ENCODE measurements around the gene DMD. TPM values are rescaled to one million over a fixed set of nuclear protein-coding genes. Genes with fewer than 3 reads are reported as not detected.

DMD gene
- total and polyA plus RNA-seq, 2 of the 8 experiments (the other 6 are each of a cell fraction or from before 2014, with no cell fraction given) = 4.8 to 7.4 TPM

DNA sequence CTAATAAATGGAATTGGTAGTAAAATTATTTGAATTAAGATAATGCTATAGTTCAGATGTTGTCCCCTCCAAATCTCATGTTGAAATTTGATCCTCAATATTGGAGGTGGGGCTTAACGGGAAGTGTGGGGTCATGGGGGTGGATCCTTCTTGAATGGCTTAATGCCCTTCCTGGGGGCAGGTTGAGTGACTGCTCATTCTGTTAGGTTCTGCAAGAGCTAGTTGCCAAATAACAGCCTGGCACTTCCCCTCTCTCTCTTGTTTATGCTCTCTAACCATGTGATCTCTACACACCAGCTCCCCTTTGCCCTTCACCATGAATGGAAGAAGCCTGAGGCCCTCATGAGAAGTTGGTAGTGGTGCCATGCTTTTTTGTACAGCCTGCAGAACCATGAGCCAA, 1414.7 kb downstream of the DMD start (continued):
- TF ChIP-seq, protein P1, sequence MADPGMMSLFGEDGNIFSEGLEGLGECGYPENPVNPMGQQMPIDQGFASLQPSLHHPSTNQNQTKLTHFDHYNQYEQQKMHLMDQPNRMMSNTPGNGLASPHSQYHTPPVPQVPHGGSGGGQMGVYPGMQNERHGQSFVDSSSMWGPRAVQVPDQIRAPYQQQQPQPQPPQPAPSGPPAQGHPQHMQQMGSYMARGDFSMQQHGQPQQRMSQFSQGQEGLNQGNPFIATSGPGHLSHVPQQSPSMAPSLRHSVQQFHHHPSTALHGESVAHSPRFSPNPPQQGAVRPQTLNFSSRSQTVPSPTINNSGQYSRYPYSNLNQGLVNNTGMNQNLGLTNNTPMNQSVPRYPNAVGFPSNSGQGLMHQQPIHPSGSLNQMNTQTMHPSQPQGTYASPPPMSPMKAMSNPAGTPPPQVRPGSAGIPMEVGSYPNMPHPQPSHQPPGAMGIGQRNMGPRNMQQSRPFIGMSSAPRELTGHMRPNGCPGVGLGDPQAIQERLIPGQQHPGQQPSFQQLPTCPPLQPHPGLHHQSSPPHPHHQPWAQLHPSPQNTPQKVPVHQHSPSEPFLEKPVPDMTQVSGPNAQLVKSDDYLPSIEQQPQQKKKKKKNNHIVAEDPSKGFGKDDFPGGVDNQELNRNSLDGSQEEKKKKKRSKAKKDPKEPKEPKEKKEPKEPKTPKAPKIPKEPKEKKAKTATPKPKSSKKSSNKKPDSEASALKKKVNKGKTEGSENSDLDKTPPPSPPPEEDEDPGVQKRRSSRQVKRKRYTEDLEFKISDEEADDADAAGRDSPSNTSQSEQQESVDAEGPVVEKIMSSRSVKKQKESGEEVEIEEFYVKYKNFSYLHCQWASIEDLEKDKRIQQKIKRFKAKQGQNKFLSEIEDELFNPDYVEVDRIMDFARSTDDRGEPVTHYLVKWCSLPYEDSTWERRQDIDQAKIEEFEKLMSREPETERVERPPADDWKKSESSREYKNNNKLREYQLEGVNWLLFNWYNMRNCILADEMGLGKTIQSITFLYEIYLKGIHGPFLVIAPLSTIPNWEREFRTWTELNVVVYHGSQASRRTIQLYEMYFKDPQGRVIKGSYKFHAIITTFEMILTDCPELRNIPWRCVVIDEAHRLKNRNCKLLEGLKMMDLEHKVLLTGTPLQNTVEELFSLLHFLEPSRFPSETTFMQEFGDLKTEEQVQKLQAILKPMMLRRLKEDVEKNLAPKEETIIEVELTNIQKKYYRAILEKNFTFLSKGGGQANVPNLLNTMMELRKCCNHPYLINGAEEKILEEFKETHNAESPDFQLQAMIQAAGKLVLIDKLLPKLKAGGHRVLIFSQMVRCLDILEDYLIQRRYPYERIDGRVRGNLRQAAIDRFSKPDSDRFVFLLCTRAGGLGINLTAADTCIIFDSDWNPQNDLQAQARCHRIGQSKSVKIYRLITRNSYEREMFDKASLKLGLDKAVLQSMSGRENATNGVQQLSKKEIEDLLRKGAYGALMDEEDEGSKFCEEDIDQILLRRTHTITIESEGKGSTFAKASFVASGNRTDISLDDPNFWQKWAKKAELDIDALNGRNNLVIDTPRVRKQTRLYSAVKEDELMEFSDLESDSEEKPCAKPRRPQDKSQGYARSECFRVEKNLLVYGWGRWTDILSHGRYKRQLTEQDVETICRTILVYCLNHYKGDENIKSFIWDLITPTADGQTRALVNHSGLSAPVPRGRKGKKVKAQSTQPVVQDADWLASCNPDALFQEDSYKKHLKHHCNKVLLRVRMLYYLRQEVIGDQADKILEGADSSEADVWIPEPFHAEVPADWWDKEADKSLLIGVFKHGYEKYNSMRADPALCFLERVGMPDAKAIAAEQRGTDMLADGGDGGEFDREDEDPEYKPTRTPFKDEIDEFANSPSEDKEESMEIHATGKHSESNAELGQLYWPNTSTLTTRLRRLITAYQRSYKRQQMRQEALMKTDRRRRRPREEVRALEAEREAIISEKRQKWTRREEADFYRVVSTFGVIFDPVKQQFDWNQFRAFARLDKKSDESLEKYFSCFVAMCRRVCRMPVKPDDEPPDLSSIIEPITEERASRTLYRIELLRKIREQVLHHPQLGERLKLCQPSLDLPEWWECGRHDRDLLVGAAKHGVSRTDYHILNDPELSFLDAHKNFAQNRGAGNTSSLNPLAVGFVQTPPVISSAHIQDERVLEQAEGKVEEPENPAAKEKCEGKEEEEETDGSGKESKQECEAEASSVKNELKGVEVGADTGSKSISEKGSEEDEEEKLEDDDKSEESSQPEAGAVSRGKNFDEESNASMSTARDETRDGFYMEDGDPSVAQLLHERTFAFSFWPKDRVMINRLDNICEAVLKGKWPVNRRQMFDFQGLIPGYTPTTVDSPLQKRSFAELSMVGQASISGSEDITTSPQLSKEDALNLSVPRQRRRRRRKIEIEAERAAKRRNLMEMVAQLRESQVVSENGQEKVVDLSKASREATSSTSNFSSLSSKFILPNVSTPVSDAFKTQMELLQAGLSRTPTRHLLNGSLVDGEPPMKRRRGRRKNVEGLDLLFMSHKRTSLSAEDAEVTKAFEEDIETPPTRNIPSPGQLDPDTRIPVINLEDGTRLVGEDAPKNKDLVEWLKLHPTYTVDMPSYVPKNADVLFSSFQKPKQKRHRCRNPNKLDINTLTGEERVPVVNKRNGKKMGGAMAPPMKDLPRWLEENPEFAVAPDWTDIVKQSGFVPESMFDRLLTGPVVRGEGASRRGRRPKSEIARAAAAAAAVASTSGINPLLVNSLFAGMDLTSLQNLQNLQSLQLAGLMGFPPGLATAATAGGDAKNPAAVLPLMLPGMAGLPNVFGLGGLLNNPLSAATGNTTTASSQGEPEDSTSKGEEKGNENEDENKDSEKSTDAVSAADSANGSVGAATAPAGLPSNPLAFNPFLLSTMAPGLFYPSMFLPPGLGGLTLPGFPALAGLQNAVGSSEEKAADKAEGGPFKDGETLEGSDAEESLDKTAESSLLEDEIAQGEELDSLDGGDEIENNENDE (IDR thresholded peaks at IDR 0.05; ENCODE audit: insufficient replicate concordance, low read length) = no peak
- no peak for TF ChIP-seq FOSL1 (IDR thresholded peaks at IDR 0.05; ENCODE audit: insufficient read depth, low read depth, low read length)
- no peak for TF ChIP-seq POLR2A (IDR thresholded peaks at IDR 0.05; ENCODE audit: control extremely low read depth in 1 of 2, low read depth in 2 of 2, low read length in 2 of 2)
- TF ChIP-seq GTF2F1 (IDR thresholded peaks at IDR 0.05; ENCODE audit: borderline replicate concordance, low read depth, low read length) = no peak
- TF ChIP-seq SUZ12 (IDR thresholded peaks at IDR 0.05; ENCODE audit: low read length) = no peak
- no peak for TF ChIP-seq MAFK (IDR thresholded peaks at IDR 0.05; ENCODE audit: low read depth, low read length)
- TF ChIP-seq, protein P2, sequence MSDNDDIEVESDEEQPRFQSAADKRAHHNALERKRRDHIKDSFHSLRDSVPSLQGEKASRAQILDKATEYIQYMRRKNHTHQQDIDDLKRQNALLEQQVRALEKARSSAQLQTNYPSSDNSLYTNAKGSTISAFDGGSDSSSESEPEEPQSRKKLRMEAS (IDR thresholded peaks at IDR 0.05) = no peak
- no peak for TF ChIP-seq TEAD4 (IDR thresholded peaks at IDR 0.05; ENCODE audit: low read depth, low read length)
- TF ChIP-seq SRF (IDR thresholded peaks at IDR 0.05; ENCODE audit: low read depth, low read length) = no peak
- TF ChIP-seq CBX5 (IDR thresholded peaks at IDR 0.05; ENCODE audit: low read depth, low read length) = no peak
- TF ChIP-seq BACH1 (IDR thresholded peaks at IDR 0.05; ENCODE audit: low read length) = no peak
- TF ChIP-seq JUND (IDR thresholded peaks at IDR 0.05; ENCODE audit: low read length) = no peak
- TF ChIP-seq CTBP2 (IDR thresholded peaks at IDR 0.05; ENCODE audit: borderline replicate concordance, insufficient read depth, insufficient read length, low read length) = no peak

All from H1 (cell line).